Endothelial cell of umbilical vein (primary cell): Measurements from ENCODE around the gene AK8. TPM values are rescaled to one million over a fixed set of nuclear protein-coding genes. Genes with fewer than 3 reads are reported as not detected.

ENCODE experiments used
- BruUV-seq: library from RNA; stranded (reverse); fragments of 400-500 nt; replicated peaks from 2 replicates; lab custom pipeline; 2021; lab: Mats Ljungman, UMichigan
- CTCF ChIA-PET: fragments of 300-600, 350-600 bp; sonication (Branson Sonifier 250); formaldehyde crosslinking; loops from one replicate; lab custom pipeline; 2021; ENCODE audit warnings: antibody characterized with exemption, inconsistent platforms; lab: Charles Lee
- POLR2A ChIA-PET: fragments of 300-600, 350-600 bp; sonication (Branson Sonifier 250); formaldehyde crosslinking; loops from one replicate; lab custom pipeline; 2021; ENCODE audit warnings: antibody characterized with exemption, inconsistent platforms; lab: Charles Lee
- DNase-seq: peaks from one replicate; pipeline ENCODE4 v3.0.0-alpha.2; 2011; ENCODE audit warnings: low read depth, low spot score
- FAIRE-seq: peaks from 2 replicates; lab custom pipeline; 2011; peaks lifted over from hg19 to GRCh38; lab: Jason Lieb, UNC
- H2AFZ ChIP-seq: 2 replicates; pipeline ENCODE4 v1.6.0; 2012; ENCODE audit warnings: low read depth, low read length, control low read depth, inconsistent platforms
- H3K27ac ChIP-seq: 2 replicates; pipeline ENCODE4 v1.5.1; 2011; ENCODE audit warnings: low read depth, mild to moderate bottlenecking, control low read depth, low read length, moderate library complexity; ENCODE audit not compliant: insufficient read depth
- H3K27me3 ChIP-seq, 2 experiments: 2 replicates each; pipeline versions ENCODE4 v1.6.0 to v1.6.1; 2011; ENCODE audit warnings: low read length in 2 of 2, mixed read lengths in 1 of 2; ENCODE audit not compliant: control insufficient read depth in 2 of 2, insufficient read depth in 2 of 2
- H3K36me3 ChIP-seq, 2 experiments: 2 replicates in 1 of 2; 3 replicates in 1 of 2; pipeline ENCODE4 v1.5.1; 2011; ENCODE audit warnings: low read length in 2 of 2, mild to moderate bottlenecking in 1 of 2, moderate library complexity in 1 of 2; ENCODE audit not compliant: control insufficient read depth in 2 of 2, insufficient read depth in 2 of 2; ENCODE audit errors: extremely low read depth in 1 of 2
- H3K4me1 ChIP-seq: 3 replicates; pipeline ENCODE4 v1.5.1; 2011; ENCODE audit warnings: mild to moderate bottlenecking, low read length; ENCODE audit not compliant: control insufficient read depth, insufficient read depth; ENCODE audit errors: extremely low read depth
- H3K4me2 ChIP-seq: 2 replicates; pipeline ENCODE4 v1.6.1; 2011; ENCODE audit warnings: low read length, control low read depth, mixed read lengths; ENCODE audit not compliant: insufficient read depth
- H3K4me3 ChIP-seq, 3 experiments: fragments of 200-600 bp in 1 of 3; sonication (generic), shearing (Covaris generic) in 1 of 3; replicated peaks in 1 of 3; 2 replicates each; pipeline ENCODE4 v1.5.1; 2011 to 2016; ENCODE audit warnings: control low read depth in 3 of 3, low read length in 3 of 3, mild to moderate bottlenecking in 2 of 3, inconsistent platforms in 1 of 3, low read depth in 1 of 3, moderate library complexity in 1 of 3; ENCODE audit not compliant: insufficient read depth in 1 of 3
- H3K79me2 ChIP-seq: 2 replicates; pipeline ENCODE4 v1.6.0; 2012; ENCODE audit warnings: low read length, inconsistent platforms; ENCODE audit not compliant: control insufficient read depth, insufficient read depth
- H3K9ac ChIP-seq: replicated peaks from 2 replicates; pipeline ENCODE3; 2011; ENCODE audit warnings: low read length, control low read depth; ENCODE audit not compliant: insufficient read depth; ENCODE audit errors: extremely low read depth
- H3K9me1 ChIP-seq: replicated peaks from 3 replicates; pipeline ENCODE4 v1.6.0; 2011; ENCODE audit warnings: mild to moderate bottlenecking, low read length; ENCODE audit not compliant: control insufficient read depth, insufficient read depth; ENCODE audit errors: extremely low read depth
- H3K9me3 ChIP-seq: replicated peaks from 2 replicates; pipeline ENCODE4 v1.5.1; 2012; ENCODE audit warnings: low read length, inconsistent platforms; ENCODE audit not compliant: control insufficient read depth, insufficient read depth
- H4K20me1 ChIP-seq: replicated peaks from 2 replicates; pipeline ENCODE3; 2011; ENCODE audit warnings: mild to moderate bottlenecking, low read length; ENCODE audit not compliant: control insufficient read depth, insufficient read depth; ENCODE audit errors: extremely low read depth
- EZH2 ChIP-seq: IDR thresholded peaks from 2 replicates; pipeline ENCODE4 v1.6.1; 2012; ENCODE audit warnings: borderline replicate concordance, low read depth, mild to moderate bottlenecking, moderate library complexity, low read length, inconsistent platforms; ENCODE audit not compliant: severe bottlenecking
- FOS ChIP-seq: IDR thresholded peaks from 2 replicates; pipeline ENCODE4 v1.6.1; 2011; ENCODE audit warnings: mild to moderate bottlenecking, low read length, moderate library complexity, borderline replicate concordance; ENCODE audit not compliant: insufficient read depth
- GATA2 ChIP-seq: IDR thresholded peaks from 2 replicates; pipeline ENCODE4 v1.7.0; 2011; ENCODE audit warnings: low read depth, mild to moderate bottlenecking, moderate library complexity, mixed read lengths, low read length; ENCODE audit not compliant: insufficient read length, insufficient read depth
- JUN ChIP-seq: IDR thresholded peaks from 2 replicates; pipeline ENCODE4 v1.6.1; 2011; ENCODE audit warnings: borderline replicate concordance, low read depth; ENCODE audit not compliant: insufficient read length, insufficient read depth
- MYC ChIP-seq: IDR thresholded peaks from one replicate; pipeline ENCODE4 v1.6.1; 2011; ENCODE audit warnings: mild to moderate bottlenecking, low read depth, low read length
- POLR2A ChIP-seq: IDR thresholded peaks from 2 replicates; pipeline ENCODE4 v1.6.1; 2012; ENCODE audit warnings: low read depth, mild to moderate bottlenecking, control low read depth, low read length
- POLR2AphosphoS5 ChIP-seq: IDR thresholded peaks from 2 replicates; pipeline ENCODE4 v1.6.1; 2012; ENCODE audit warnings: low read depth, mild to moderate bottlenecking, control low read depth, low read length, moderate library complexity; ENCODE audit not compliant: insufficient read depth
- dilution Hi-C: fragments of 300-500 bp; cut with MboI; formaldehyde crosslinking; loops from one replicate; pipeline ENCODE4 v1.15.0; 2019; ENCODE audit warnings: low sequenced_read_pairs; ENCODE audit not compliant: extremely low pct_ligation_motif_present
- intact Hi-C: fragments of 100-400 bp; cut with micrococcal nuclease; formaldehyde crosslinking; loops from one replicate; pipeline ENCODE4 v1.10.0; 2022
- polyA plus RNA-seq, 4 experiments: library from polyadenylated mRNA; depleted of rRNA in 3 of 4; stranded (reverse) in 3 of 4; unstranded in 1 of 4; fragments of >200 nt; gene quantifications; 2 replicates each; pipeline versions ENCODE4 v1.2.1 to v1.2.3, GENCODE V29; 2011 to 2012; ENCODE audit warnings: missing spikeins in 1 of 4
- total RNA-seq: library from RNA; stranded (reverse); gene quantifications from 2 replicates; pipeline ENCODE4 v1.2.3, GENCODE V29; 2021
- TF ChIP-seq, protein P1 (sequence below): IDR thresholded peaks from 2 replicates; pipeline ENCODE4 v1.6.1; 2011; ENCODE audit not compliant: insufficient read depth, insufficient read length
- TF ChIP-seq, protein P2 (sequence below), 2 donors: IDR thresholded peaks; 1 replicate in 1 of 2; 2 replicates in 1 of 2; pipeline ENCODE4 v1.5.1; 2011; ENCODE audit warnings: low read length in 2 of 2, mild to moderate bottlenecking in 2 of 2, moderate library complexity in 2 of 2, control low read depth in 1 of 2, inconsistent platforms in 1 of 2, low read depth in 1 of 2; ENCODE audit not compliant: insufficient read depth in 1 of 2; ENCODE audit errors: extremely low read depth in 1 of 2

The AK8 gene
- total and polyA plus RNA-seq, 2 donors (not counting 3 experiments of a cell fraction or from before 2014, with no cell fraction given): 0.06 TPM; not detected in 1

DNA sequence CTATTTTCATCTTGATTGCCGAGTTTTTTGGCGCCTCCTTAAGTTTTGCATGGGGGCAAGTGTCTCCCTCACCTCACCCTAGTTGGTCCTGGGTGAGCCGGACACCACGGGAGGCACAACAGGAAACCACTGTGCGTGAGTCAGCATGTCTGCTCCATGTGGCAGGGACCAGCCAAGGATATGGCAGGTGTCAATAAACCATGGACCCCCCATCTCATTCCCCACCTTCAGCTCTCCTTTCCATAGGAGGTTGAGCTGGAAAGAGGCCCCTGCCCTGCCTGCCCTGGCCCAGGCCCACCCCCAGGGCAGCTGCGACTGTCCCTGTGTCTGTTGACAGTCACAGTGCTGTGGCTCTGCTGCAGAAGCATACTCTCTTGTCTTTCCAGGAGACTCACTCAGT, 3.7 kb upstream of the AK8 start:
- Histone ChIP-seq H3K9me3 (no peaks in the 10 kb centered on the region), H3K36me3 (no peaks in the 10 kb centered on the region), H3K4me1 (peaks cover 2% of the 10 kb centered on the region), H3K4me2 (no peak overlapping the region), H4K20me1 (no peaks in the 10 kb centered on the region), H3K79me2 (no peaks in the 10 kb centered on the region), H3K9ac (no peak overlapping the region), H3K27me3 (no peaks in the 10 kb centered on the region), H3K4me3 (no peak overlapping the region), H2AFZ (no peak overlapping the region), H3K27ac (no peak overlapping the region), H3K9me1 (no peaks in the 10 kb centered on the region)
- CTCF ChIA-PET: no interaction called here
- intact Hi-C loops (no loop called here), dilution Hi-C loops (no loop called here)
- POLR2A ChIA-PET: no interaction called here
- TF ChIP-seq MYC (no peak), GATA2 (no peak), FOS (no peak), POLR2A (no peak), EZH2 (no peak), POLR2AphosphoS5 (no peak), JUN (no peak)
- TF ChIP-seq, protein P1, sequence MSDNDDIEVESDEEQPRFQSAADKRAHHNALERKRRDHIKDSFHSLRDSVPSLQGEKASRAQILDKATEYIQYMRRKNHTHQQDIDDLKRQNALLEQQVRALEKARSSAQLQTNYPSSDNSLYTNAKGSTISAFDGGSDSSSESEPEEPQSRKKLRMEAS: no peak
- TF ChIP-seq, protein P2, sequence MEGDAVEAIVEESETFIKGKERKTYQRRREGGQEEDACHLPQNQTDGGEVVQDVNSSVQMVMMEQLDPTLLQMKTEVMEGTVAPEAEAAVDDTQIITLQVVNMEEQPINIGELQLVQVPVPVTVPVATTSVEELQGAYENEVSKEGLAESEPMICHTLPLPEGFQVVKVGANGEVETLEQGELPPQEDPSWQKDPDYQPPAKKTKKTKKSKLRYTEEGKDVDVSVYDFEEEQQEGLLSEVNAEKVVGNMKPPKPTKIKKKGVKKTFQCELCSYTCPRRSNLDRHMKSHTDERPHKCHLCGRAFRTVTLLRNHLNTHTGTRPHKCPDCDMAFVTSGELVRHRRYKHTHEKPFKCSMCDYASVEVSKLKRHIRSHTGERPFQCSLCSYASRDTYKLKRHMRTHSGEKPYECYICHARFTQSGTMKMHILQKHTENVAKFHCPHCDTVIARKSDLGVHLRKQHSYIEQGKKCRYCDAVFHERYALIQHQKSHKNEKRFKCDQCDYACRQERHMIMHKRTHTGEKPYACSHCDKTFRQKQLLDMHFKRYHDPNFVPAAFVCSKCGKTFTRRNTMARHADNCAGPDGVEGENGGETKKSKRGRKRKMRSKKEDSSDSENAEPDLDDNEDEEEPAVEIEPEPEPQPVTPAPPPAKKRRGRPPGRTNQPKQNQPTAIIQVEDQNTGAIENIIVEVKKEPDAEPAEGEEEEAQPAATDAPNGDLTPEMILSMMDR (IDR thresholded peaks at IDR 0.05; ENCODE audit: extremely low read depth in 1 of 2, insufficient read depth in 1 of 2, low read depth in 1 of 2, low read length in 2 of 2): no peak
- DNase-seq (no peak), FAIRE-seq (no peak)
- BruUV-seq: no TSS peak
